ENCODE measurements around the gene CTBP2. TPM values are rescaled to one million over a fixed set of nuclear protein-coding genes. Genes with fewer than 3 reads are reported as not detected.
A peak's percentile ranks its signal among the peaks of the same experiment; 100 is the strongest.

The CTBP2 gene
- total RNA-seq, 4 donors from 2014 or later = 74.8 to 103 (median 79.2) TPM

- Histone ChIP-seq H3K4me1 (peaks cover 5 to 82% (median 42%) of the 10 kb centered on the region in 3 donors), H3K27ac (no peak overlapping the region)
- no CpG with 5 or more reads among the region's 34 CpGs for WGBS, 2 donors (ENCODE audit: low coverage in 1 of 2)
Observed at GRCh38 chr10:125003146-125003900, 157.0 kb downstream of the CTBP2 start.

GRCh38 chr10:125002423-125003145 is 157.8 kb downstream of the CTBP2 start:
- WGBS, 2 donors (ENCODE audit: low coverage in 1 of 2) = 93% methylated on average over 3 of the region's 28 CpGs; no CpG with 5 or more reads in 1 of the 2 donors
- Histone ChIP-seq H3K4me3 (no peak overlapping the region), H3K4me1 (peaks cover 5 to 78% (median 41%) of the 10 kb centered on the region in 3 donors), H3K27me3 (no peaks in the 10 kb centered on the region), H3K36me3 (peaks cover 0 to 82% of the 10 kb centered on the region in 2 donors), H3K9me3 (no peaks in the 10 kb centered on the region), H3K27ac (no peak overlapping the region)
- TF ChIP-seq CTCF (IDR thresholded peaks at IDR 0.05) = no peak
- TF ChIP-seq EP300 (IDR thresholded peaks at IDR 0.05) = no peak
- TF ChIP-seq POLR2AphosphoS5 (IDR thresholded peaks at IDR 0.05) = no peak
- no peak for TF ChIP-seq POLR2A (IDR thresholded peaks at IDR 0.05)
- ATAC-seq = no peak

More at GRCh38 chr10:125003146-125003900, 157.0 kb downstream of the CTBP2 start:
- TF ChIP-seq POLR2AphosphoS5 (IDR thresholded peaks at IDR 0.05) = no peak
- no peak for TF ChIP-seq POLR2A (IDR thresholded peaks at IDR 0.05)
- no peak for TF ChIP-seq EP300 (IDR thresholded peaks at IDR 0.05)
- no peak for TF ChIP-seq CTCF (IDR thresholded peaks at IDR 0.05)
- H3K27me3 ChIP-seq = no peaks in the 10 kb centered on the region
- no peaks in the 10 kb centered on the region for H3K9me3 ChIP-seq
- no peak for ATAC-seq
- H3K36me3 ChIP-seq = peaks cover 0 to 82% of the 10 kb centered on the region in 2 donors
- no peak overlapping the region for H3K4me3 ChIP-seq

- H3K27me3 ChIP-seq = no peaks in the 10 kb centered on the region
- peaks cover 5 to 72% (median 38%) of the 10 kb centered on the region in 3 donors for H3K4me1 ChIP-seq
- peak overlapping the region in 2 of 4 donors; percentile 72 to 75 for H3K27ac ChIP-seq
- no peak overlapping the region for H3K4me3 ChIP-seq
- H3K36me3 ChIP-seq = peaks cover 0 to 87% of the 10 kb centered on the region in 2 donors
- no peaks in the 10 kb centered on the region for H3K9me3 ChIP-seq
- ATAC-seq = no peak
- TF ChIP-seq POLR2AphosphoS5 (IDR thresholded peaks at IDR 0.05) = no peak
- TF ChIP-seq CTCF (IDR thresholded peaks at IDR 0.05) = no peak
- no peak for TF ChIP-seq POLR2A (IDR thresholded peaks at IDR 0.05)
- TF ChIP-seq EP300 (IDR thresholded peaks at IDR 0.05) = no peak
- 100% methylated on average over 1 of the region's 12 CpGs; no CpG with 5 or more reads in 1 of the 2 donors for WGBS, 2 donors (ENCODE audit: low coverage in 1 of 2)
Observed at GRCh38 chr10:125002047-125002422, 158.3 kb downstream of the CTBP2 start.

- peak overlapping the region in 3 of 4 donors; percentile 72 to 77 (median 75) for H3K27ac ChIP-seq
- H3K36me3 ChIP-seq = peaks cover 0 to 91% of the 10 kb centered on the region in 2 donors
- no peaks in the 10 kb centered on the region for H3K27me3 ChIP-seq
- H3K4me1 ChIP-seq = peaks cover 5 to 67% (median 38%) of the 10 kb centered on the region in 3 donors
- no peaks in the 10 kb centered on the region for H3K9me3 ChIP-seq
- no peak for ATAC-seq
- no peak for TF ChIP-seq EP300 (IDR thresholded peaks at IDR 0.05)
- TF ChIP-seq POLR2AphosphoS5 (IDR thresholded peaks at IDR 0.05) = no peak
- no peak for TF ChIP-seq CTCF (IDR thresholded peaks at IDR 0.05)
- 20 to 59% methylated on average over 1 to 5 of the region's 21 CpGs for WGBS, 2 donors (ENCODE audit: low coverage in 1 of 2)
- H3K4me3 ChIP-seq = no peak overlapping the region
Observed at GRCh38 chr10:125001313-125002046, 158.9 kb downstream of the CTBP2 start.

Data from gastroesophageal sphincter (tissue), 4 donors.